ENCODE measurements around the gene VSTM2L.

VSTM2L gene

GRCh38 chr20:37901654-37902503 lies 1.0 kb upstream of the VSTM2L start:
- DNase-seq, result no peak

DNA sequence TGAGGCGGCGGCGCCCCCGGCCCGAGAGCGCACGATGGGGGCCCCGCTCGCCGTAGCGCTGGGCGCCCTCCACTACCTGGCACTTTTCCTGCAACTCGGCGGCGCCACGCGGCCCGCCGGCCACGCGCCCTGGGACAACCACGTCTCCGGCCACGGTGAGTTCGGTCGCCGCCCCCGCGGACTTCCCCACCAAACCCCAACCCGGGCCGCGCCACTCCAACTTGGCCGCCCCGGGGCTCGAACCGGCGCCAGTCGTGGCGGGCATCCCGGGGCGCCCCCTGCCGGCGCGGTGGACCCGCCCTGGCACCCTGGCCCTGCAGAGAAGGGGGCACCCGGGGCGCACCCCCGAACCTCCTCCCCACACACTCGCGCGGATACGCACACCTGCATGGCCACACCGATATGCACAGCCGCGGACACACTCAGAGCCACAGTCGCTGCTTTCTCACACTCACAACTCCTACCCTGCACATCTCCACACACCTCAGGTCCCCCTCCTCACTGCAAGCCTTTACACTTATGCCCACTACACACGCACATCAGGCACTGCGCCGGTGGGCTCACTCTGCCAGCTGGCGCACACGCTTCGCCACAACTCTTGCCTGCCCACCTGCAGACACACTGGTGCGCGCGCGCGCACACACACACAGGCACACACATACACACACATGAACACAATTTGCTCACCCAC lies 535 bp downstream of the VSTM2L start:
- no peak for DNase-seq

GRCh38 chr20:37904008-37904642 lies 1.2 kb downstream of the VSTM2L start:
- no peak for DNase-seq

DNA sequence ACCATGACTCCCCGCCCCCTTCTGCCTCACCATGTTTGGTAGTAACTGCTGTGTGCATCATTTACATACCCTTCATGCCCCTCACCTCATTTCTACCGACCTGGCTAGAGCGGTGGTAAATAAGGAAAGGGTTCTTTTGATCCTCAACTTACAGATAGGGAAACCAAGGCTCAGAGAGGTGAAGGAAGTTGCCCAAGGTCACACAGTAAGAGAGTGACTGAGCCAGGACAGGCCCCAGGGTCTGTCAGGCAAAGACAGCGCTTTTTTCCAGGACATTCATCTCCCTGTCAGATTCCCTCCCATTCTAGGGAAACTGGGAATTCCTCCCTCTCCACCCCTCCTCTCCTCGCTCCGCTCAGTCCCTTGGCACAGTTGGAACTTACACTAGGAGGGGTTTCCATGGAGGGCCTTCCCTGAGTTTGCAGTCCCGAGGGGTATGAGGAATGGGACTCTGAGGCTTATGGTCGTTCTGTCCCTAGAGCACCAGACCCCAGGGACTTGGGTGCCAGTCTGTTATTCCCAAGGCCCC lies 2.0 kb downstream of the VSTM2L start:
- no peak for DNase-seq

GRCh38 chr20:37905671-37906613 lies 3.0 kb downstream of the VSTM2L start:
- DNase-seq, result no peak

- DNase-seq, result no peak
Observed at GRCh38 chr20:37907330-37907676, 4.4 kb downstream of the VSTM2L start.

DNA sequence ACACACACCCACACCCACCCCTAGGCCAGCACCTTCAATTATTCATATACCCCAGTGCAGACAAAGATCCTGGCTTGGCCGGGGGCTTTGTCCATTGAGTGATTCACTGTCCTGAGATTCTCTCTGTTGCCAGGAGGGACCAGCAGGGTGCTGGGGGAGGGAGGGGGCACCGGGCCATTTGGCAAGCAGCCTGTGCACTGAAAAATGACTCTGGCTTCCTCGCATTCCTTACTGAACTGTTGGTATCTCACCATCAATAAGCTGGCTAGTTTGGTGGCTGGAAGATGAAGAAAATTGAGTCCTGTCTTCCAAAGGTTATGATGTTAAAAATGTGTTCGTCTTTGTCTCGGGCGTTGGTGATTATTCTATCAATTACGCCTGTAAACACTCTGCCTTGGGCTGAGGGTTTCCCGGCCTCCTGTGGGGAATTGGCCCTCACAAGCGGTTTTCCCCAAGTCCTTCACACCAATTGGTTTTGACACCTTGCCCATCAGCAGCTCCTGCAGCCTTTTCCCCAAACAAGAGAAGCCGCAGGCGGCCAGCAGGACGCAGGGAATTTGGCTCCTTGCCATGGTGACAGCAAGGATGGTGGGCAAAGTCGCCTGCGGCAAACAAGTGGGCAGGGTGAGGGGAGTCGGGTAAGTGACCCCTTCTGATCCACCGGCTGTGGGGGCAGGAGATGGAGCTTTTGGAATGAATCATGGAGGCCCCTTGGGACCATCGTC lies 4.9 kb downstream of the VSTM2L start:
- no peak for DNase-seq

GRCh38 chr20:37911261-37911660 lies 8.3 kb downstream of the VSTM2L start:
- no peak for DNase-seq

- DNase-seq, result no peak
Observed at GRCh38 chr20:37911838-37912281, 8.9 kb downstream of the VSTM2L start.

- no peak for DNase-seq
Observed at GRCh38 chr20:37912874-37913273, 9.9 kb downstream of the VSTM2L start.

DNA sequence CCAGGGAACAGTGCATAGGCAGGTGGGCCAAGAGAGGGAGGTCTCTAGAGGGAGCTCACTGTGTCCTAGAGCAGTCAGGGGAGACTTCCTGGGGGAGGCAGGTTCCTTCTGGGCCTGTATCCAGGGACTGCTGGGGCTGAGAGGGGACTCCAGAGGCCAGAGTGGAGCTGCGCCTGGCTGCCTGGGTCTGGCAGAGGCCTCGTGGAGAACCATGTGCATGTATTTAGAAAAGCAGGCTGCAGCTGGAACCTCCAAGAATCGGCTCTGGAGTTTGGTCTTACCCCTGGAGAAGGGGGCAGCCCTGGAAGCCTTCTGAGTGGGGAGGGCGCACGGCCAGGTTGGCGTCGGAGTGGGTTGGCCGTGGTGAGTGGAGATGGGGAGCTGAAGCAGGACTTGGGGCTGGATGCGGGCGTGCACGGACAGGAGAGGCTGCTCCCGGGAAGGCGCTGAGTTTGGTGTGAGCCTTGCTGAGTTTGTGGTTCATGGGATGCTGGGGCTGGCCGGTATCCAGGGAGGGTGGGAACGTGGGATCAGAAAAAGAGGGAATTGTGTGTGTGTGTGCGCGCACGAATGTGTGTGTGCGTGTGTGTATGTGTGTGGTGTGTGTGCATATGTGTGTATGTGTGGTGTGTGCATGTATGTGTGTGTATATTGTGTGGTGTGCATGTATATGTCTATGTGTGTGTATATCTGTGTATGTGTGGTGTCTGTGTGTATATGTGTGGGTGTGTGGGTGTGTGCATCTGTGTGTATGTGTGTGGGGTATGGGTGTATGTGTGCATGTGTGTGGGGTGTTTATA lies 10.8 kb downstream of the VSTM2L start:
- no peak for DNase-seq

GRCh38 chr20:37914367-37914671 lies 11.4 kb downstream of the VSTM2L start:
- DNase-seq, result no peak

DNA sequence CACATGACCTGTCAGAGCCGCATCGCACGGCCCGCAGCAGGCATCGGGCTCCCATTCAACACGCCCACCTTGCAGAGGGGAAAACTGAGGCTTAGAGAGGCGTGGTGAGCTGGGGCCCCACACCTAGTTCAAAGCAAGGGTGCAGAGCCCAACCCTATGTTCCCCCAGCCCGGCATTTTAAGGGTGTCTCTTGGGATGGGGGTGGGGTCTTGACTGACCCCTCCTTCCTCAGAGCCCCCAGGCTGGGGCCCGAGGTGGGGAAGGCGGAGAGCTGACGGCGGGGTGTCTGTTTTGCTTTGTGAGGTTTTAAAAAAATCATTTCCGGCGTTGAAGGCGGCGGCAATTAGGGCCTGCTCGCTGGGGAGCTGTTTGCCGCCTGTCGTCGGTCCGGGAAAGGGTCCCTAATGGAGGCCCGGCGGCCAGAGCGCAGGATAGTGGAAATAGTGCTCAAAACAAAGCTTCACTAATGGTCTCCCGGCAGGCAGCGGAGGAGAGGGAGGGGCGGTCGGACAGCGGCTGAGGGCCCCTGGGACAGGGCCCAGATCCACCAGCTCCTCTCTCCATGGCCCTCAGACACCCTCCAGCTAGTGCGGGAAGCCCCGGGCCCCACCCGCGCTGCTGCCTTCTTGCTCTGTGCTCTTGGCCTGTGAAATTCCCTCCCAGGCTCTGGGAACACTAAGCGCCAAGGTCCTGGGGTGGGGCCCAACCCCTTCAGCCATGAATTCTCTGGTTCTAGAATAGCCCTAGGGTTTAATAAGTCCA lies 11.9 kb downstream of the VSTM2L start:
- DNase-seq, result no peak

DNA sequence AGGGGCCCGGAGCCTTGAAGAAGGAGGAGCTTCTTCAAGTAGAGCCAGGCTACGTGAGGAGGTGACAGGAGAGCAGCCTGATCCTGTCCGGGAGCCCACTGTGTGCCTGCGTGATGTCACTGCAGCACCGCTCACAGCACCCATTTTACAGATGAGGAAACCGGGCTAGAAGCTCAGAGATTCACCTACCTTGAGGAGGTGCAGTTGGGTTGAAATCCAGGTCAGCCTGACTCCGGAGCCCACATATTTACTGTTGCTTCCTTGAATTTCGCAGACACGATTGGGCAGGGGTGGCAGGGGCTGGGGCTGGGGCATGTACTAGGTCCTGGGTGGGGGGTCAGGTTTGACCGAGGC lies 12.5 kb downstream of the VSTM2L start:
- no peak for DNase-seq

DNA sequence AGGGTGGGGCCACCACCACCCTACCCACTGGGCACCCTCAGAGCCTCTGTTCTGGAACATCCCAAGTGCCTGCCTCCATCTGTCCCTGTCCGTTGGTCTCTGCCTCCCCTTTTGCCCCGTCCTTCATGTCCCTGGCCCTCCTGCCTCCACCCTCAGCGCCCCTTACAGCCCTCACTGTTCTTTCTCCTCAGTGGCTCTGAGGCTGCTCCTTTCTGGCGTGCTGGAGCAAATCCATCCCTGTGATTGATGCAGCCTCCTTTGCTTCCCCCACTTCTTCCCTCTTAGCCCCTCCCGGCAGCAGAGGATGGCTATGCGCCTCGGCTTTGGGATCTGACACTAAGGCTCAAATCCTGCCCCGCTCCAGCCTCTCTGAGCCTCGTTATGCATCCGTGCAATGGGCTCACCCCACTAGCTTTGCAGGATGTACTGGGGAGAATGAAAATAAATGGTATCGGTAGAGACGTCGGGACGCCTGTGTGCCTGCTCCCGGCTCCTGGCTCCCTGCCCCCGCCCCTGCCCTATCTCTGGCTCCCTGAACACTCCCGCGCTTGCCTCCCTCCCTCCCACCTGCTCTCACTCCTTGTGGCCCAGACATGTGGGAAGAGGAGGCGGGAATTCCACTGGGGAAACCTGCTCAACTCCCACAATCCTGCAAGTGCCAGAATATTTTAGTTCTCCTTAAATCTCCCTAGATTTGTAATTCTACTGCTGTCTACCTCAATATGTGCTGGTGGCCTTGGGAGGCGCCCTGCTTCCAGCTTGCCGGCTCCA lies 13.1 kb downstream of the VSTM2L start:
- no peak for DNase-seq

- DNase-seq, result no peak
Observed at GRCh38 chr20:37917461-37917860, 14.5 kb downstream of the VSTM2L start.

GRCh38 chr20:37918035-37918434 lies 15.1 kb downstream of the VSTM2L start:
- DNase-seq, result no peak

DNA sequence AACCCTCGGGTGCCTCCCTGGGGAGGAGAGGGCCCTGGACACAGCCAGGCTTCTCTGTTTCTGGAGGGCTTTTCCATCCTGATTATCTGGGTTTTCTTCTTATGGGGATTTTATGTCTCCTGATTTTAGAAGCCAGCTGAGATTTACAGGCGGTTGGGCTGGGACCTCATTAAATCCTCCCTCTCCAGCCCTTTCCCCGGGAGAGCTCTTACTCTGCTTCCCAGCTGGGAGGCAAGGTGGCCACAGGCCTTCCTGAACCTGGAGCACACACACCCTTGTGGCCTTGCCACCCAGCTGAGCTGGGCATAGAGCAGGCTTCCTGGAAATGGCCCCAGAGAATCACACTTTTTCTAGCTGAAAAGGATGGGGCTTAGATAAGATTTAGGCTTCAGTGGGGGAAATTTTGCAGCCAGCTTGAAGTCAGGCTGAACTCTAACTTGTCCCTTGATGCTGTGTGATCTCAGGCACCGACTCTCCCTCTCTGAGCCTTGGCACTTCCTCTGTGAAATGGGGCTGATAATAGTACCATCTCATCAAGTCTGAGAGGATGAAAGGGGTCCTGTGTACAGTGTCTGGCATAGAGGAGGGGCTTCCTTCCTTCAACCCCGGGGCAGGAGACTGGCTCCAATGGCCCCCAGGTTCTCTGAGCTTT lies 16.6 kb downstream of the VSTM2L start:
- DNase-seq, result no peak

- DNase-seq, result no peak
Observed at GRCh38 chr20:37920270-37920669, 17.3 kb downstream of the VSTM2L start.

Data from Kasumi-1 (cell line).